OCI-LY1 (cell line): ENCODE data around the gene AURKAIP1.

Experiments used
- H2AFZ ChIP-seq: fragments of 200-600 bp; sonication (generic), shearing (Covaris generic); 2 replicates; pipeline ENCODE4 v1.6.0; 2014; ENCODE audit warnings: antibody characterized with exemption, mild to moderate bottlenecking, low read length
- H3F3A ChIP-seq: fragments of 200-600 bp; sonication (generic), shearing (Covaris generic); 2 replicates; pipeline ENCODE4 v1.6.0; 2014; ENCODE audit warnings: mild to moderate bottlenecking, antibody characterized with exemption, low read length, moderate library complexity; ENCODE audit not compliant: insufficient read depth
- H3K27ac ChIP-seq: fragments of 200-600 bp; sonication (generic); 2 replicates; pipeline ENCODE4 v1.5.1; 2014; ENCODE audit warnings: low read length, mixed run types, mild to moderate bottlenecking, low read depth; ENCODE audit not compliant: poor library complexity, severe bottlenecking
- H3K27me3 ChIP-seq: fragments of 200-600 bp; sonication (generic); 2 replicates; pipeline ENCODE4 v1.6.0; 2014; ENCODE audit warnings: antibody characterized with exemption, mild to moderate bottlenecking, low read length, moderate library complexity; ENCODE audit not compliant: insufficient read depth
- H3K36me3 ChIP-seq: fragments of 200-600 bp; sonication (generic); 2 replicates; pipeline ENCODE4 v1.6.1; 2014; ENCODE audit warnings: mild to moderate bottlenecking, antibody characterized with exemption, low read length, moderate library complexity, mixed read lengths; ENCODE audit not compliant: insufficient read depth
- H3K4me1 ChIP-seq: fragments of 200-600 bp; sonication (generic); 2 replicates; pipeline ENCODE4 v1.5.1; 2014; ENCODE audit warnings: mild to moderate bottlenecking, low read length, moderate library complexity; ENCODE audit not compliant: insufficient read depth, severe bottlenecking
- H3K4me2 ChIP-seq: fragments of 200-600 bp; sonication (generic), shearing (Covaris generic); 2 replicates; pipeline ENCODE4 v1.6.1; 2014; ENCODE audit warnings: low read length
- H3K4me3 ChIP-seq: fragments of 200-600 bp; sonication (generic); 2 replicates; pipeline ENCODE4 v1.5.1; 2014; ENCODE audit warnings: low read length, low read depth, mild to moderate bottlenecking, mixed read lengths; ENCODE audit not compliant: poor library complexity, severe bottlenecking
- H3K79me2 ChIP-seq: fragments of 200-600 bp; shearing (Covaris generic); 2 replicates; pipeline ENCODE4 v1.6.1; 2016; ENCODE audit warnings: mixed run types, low read length, mixed read lengths; ENCODE audit not compliant: insufficient read depth
- H3K9ac ChIP-seq: fragments of 200-600 bp; sonication (generic), shearing (Covaris generic); 2 replicates; pipeline ENCODE4 v1.6.1; 2014; ENCODE audit warnings: mild to moderate bottlenecking, low read length, mixed read lengths
- H3K9me2 ChIP-seq: fragments of 200-600 bp; sonication (generic), shearing (Covaris generic); 2 replicates; pipeline ENCODE4 v1.6.1; 2014; ENCODE audit warnings: low read depth, mild to moderate bottlenecking, low read length, mixed read lengths
- H3K9me3 ChIP-seq: fragments of 200-600 bp; shearing (Covaris generic); 2 replicates; pipeline ENCODE4 v1.6.1; 2014; ENCODE audit warnings: low read length, mixed read lengths
- H4K20me1 ChIP-seq: fragments of 200-600 bp; sonication (generic), shearing (Covaris generic); 2 replicates; pipeline ENCODE4 v1.6.0; 2016; ENCODE audit warnings: mild to moderate bottlenecking, low read length; ENCODE audit not compliant: insufficient read depth
- EZH2 ChIP-seq: fragments of 200-600 bp; sonication (generic), shearing (Covaris generic); IDR thresholded peaks from 2 replicates; pipeline ENCODE4 v1.8.0; 2017; ENCODE audit warnings: borderline replicate concordance, mixed run types, mild to moderate bottlenecking, antibody characterized with exemption, low read length, moderate library complexity, mixed read lengths
- TF ChIP-seq, protein P1 (sequence below): fragments of 200-600 bp; sonication (generic), shearing (Covaris generic); IDR thresholded peaks from 2 replicates; pipeline ENCODE4 v1.5.1; 2017; ENCODE audit warnings: mild to moderate bottlenecking, antibody characterized with exemption, low read length, moderate library complexity, mixed read lengths

The AURKAIP1 gene

DNA sequence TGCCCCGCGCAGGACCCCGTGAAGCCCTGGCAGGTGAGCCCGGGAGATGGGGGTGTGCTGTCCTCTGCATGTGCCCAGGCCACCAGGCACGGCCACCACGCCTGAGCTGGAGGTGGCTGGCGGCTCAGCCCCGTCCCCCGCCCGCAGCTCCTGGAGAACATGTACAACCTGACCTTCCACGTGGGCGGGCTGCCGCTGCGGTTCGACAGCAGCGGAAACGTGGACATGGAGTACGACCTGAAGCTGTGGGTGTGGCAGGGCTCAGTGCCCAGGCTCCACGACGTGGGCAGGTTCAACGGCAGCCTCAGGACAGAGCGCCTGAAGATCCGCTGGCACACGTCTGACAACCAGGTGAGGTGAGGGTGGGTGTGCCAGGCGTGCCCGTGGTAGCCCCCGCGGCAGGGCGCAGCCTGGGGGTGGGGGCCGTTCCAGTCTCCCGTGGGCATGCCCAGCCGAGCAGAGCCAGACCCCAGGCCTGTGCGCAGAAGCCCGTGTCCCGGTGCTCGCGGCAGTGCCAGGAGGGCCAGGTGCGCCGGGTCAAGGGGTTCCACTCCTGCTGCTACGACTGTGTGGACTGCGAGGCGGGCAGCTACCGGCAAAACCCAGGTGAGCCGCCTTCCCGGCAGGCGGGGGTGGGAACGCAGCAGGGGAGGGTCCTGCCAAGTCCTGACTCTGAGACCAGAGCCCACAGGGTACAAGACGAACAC is 42.1 kb downstream of the AURKAIP1 start:
- Histone ChIP-seq H2AFZ (no peak overlapping the region), H3K4me2 (no peak overlapping the region), H3K9me2 (no peaks in the 10 kb centered on the region), H3K36me3 (no peaks in the 10 kb centered on the region; the same call in 1 of the 2 replicates), H3K4me3 (no peak overlapping the region), H3K27ac (no peak overlapping the region), H3K9ac (no peak overlapping the region), H3F3A (no peaks in the 10 kb centered on the region), H3K79me2 (no peaks in the 10 kb centered on the region), H3K4me1 (no peaks in the 10 kb centered on the region), H4K20me1 (no peaks in the 10 kb centered on the region), H3K9me3 (no peaks in the 10 kb centered on the region), H3K27me3 (no peaks in the 10 kb centered on the region)
- no peak for TF ChIP-seq EZH2
- TF ChIP-seq, protein P1, sequence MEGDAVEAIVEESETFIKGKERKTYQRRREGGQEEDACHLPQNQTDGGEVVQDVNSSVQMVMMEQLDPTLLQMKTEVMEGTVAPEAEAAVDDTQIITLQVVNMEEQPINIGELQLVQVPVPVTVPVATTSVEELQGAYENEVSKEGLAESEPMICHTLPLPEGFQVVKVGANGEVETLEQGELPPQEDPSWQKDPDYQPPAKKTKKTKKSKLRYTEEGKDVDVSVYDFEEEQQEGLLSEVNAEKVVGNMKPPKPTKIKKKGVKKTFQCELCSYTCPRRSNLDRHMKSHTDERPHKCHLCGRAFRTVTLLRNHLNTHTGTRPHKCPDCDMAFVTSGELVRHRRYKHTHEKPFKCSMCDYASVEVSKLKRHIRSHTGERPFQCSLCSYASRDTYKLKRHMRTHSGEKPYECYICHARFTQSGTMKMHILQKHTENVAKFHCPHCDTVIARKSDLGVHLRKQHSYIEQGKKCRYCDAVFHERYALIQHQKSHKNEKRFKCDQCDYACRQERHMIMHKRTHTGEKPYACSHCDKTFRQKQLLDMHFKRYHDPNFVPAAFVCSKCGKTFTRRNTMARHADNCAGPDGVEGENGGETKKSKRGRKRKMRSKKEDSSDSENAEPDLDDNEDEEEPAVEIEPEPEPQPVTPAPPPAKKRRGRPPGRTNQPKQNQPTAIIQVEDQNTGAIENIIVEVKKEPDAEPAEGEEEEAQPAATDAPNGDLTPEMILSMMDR = no peak

DNA sequence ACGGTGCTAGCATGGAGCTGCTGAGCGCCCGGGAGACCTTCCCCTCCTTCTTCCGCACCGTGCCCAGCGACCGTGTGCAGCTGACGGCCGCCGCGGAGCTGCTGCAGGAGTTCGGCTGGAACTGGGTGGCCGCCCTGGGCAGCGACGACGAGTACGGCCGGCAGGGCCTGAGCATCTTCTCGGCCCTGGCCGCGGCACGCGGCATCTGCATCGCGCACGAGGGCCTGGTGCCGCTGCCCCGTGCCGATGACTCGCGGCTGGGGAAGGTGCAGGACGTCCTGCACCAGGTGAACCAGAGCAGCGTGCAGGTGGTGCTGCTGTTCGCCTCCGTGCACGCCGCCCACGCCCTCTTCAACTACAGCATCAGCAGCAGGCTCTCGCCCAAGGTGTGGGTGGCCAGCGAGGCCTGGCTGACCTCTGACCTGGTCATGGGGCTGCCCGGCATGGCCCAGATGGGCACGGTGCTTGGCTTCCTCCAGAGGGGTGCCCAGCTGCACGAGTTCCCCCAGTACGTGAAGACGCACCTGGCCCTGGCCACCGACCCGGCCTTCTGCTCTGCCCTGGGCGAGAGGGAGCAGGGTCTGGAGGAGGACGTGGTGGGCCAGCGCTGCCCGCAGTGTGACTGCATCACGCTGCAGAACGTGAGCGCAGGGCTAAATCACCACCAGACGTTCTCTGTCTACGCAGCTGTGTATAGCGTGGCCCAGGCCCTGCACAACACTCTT is 42.8 kb downstream of the AURKAIP1 start:
- H3K9me3 ChIP-seq = no peaks in the 10 kb centered on the region
- no peak overlapping the region for H3K4me3 ChIP-seq
- H3K4me2 ChIP-seq = no peak overlapping the region
- H3F3A ChIP-seq = no peaks in the 10 kb centered on the region
- no peaks in the 10 kb centered on the region; the same call in 1 of the 2 replicates for H3K36me3 ChIP-seq
- no peaks in the 10 kb centered on the region for H3K79me2 ChIP-seq
- H3K9ac ChIP-seq = no peak overlapping the region
- TF ChIP-seq, protein P1 = no peak
- no peak for TF ChIP-seq EZH2
- no peak overlapping the region for H2AFZ ChIP-seq
- no peaks in the 10 kb centered on the region for H4K20me1 ChIP-seq
- H3K27me3 ChIP-seq = no peaks in the 10 kb centered on the region
- H3K9me2 ChIP-seq = no peaks in the 10 kb centered on the region
- H3K4me1 ChIP-seq = no peaks in the 10 kb centered on the region
- no peak overlapping the region for H3K27ac ChIP-seq

DNA sequence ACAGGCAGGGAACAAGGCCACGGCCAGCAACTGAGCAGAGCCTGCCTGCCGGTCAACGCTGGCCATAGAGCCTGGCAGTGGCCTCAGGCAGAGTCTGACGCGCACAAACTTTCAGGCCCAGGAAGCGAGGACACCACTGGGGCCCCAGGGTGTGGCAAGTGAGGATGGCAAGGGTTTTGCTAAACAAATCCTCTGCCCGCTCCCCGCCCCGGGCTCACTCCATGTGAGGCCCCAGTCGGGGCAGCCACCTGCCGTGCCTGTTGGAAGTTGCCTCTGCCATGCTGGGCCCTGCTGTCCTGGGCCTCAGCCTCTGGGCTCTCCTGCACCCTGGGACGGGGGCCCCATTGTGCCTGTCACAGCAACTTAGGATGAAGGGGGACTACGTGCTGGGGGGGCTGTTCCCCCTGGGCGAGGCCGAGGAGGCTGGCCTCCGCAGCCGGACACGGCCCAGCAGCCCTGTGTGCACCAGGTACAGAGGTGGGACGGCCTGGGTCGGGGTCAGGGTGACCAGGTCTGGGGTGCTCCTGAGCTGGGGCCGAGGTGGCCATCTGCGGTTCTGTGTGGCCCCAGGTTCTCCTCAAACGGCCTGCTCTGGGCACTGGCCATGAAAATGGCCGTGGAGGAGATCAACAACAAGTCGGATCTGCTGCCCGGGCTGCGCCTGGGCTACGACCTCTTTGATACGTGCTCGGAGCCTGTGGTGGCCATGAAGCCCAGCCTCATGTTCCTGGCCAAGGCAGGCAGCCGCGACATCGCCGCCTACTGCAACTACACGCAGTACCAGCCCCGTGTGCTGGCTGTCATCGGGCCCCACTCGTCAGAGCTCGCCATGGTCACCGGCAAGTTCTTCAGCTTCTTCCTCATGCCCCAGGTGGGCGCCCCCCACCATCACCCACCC is 43.7 kb downstream of the AURKAIP1 start, which contains the start of gene TAS1R3:
TAS1R3 (plus strand) TSS at position 213 of the 898 bp plus-strand sequence; CDS start at position 279, 66 bp downstream.
- no peaks in the 10 kb centered on the region; the same call in 1 of the 2 replicates for H3K36me3 ChIP-seq
- H3K4me3 ChIP-seq = no peak within 1 kb of the TSS
- H3K79me2 ChIP-seq = no peaks in the 10 kb centered on the region
- H3K4me1 ChIP-seq = peaks cover 4% of the 10 kb centered on the region
- no peak for TF ChIP-seq EZH2
- no peak within 1 kb of the TSS for H3K4me2 ChIP-seq
- H3K27me3 ChIP-seq = no peaks in the 10 kb centered on the region
- no peaks in the 10 kb centered on the region for H3F3A ChIP-seq
- no peak within 1 kb of the TSS for H3K27ac ChIP-seq
- H3K9me3 ChIP-seq = no peaks in the 10 kb centered on the region
- no peaks in the 10 kb centered on the region for H4K20me1 ChIP-seq
- H3K9me2 ChIP-seq = no peaks in the 10 kb centered on the region
- H3K9ac ChIP-seq = no peak within 1 kb of the TSS
- H2AFZ ChIP-seq = no peak within 1 kb of the TSS
